ENCODE results near the gene WNT11.

GRCh38 chr11:76247091-76247490 is 40.8 kb upstream of the WNT11 start:
- TF ChIP-seq CTCF (IDR thresholded peaks at IDR 0.05) (no peak), POLR2A (IDR thresholded peaks at IDR 0.05) (no peak)
